Gastroesophageal sphincter (tissue), 3 donors: ENCODE data around the gene UIMC1.

ENCODE experiments used
- CTCF ChIP-seq, 4 experiments: fragments of 200-600 bp in 2 of 4; fragments of 450-650 bp in 2 of 4; sonication (generic) in 1 of 4; IDR thresholded peaks; one replicate each; pipeline ENCODE4 v1.5.1; 2017 to 2019; ENCODE audit warnings: antibody characterized with exemption in 4 of 4, mild to moderate bottlenecking in 2 of 4, moderate library complexity in 2 of 4
- EP300 ChIP-seq: sonication (generic); formaldehyde crosslinking; IDR thresholded peaks from one replicate; pipeline ENCODE4 v1.6.1; 2017; ENCODE audit warnings: antibody characterized with exemption, mild to moderate bottlenecking
- POLR2A ChIP-seq, 2 donors: fragments of 450-650 bp; IDR thresholded peaks; one replicate each; pipeline ENCODE4 v1.6.1; 2017; ENCODE audit warnings: antibody characterized with exemption in 2 of 2, mild to moderate bottlenecking in 2 of 2, moderate library complexity in 1 of 2
- POLR2AphosphoS5 ChIP-seq: sonication (generic); formaldehyde crosslinking; IDR thresholded peaks from one replicate; pipeline ENCODE4 v1.6.1; 2017; ENCODE audit warnings: antibody characterized with exemption

GRCh38 chr5:177024559-177024958, 18.0 kb upstream of the UIMC1 start:
- no peak for TF ChIP-seq CTCF (IDR thresholded peaks at IDR 0.05)
- no peak for TF ChIP-seq POLR2AphosphoS5
- no peak for TF ChIP-seq POLR2A (IDR thresholded peaks at IDR 0.05)
- TF ChIP-seq EP300, result no peak
